Measurements from ENCODE around the gene GALM.

- TF ChIP-seq CTCF (optimal IDR thresholded peaks at IDR 0.05 in 1 of 3, IDR thresholded peaks at IDR 0.05 in 1 of 3, conservative IDR thresholded peaks at IDR 0.05 in 1 of 3; ENCODE audit: extremely low read depth in 1 of 3, insufficient read depth in 2 of 3, low read length in 3 of 3) = no peak
- TF ChIP-seq EZH2 (IDR thresholded peaks at IDR 0.05; ENCODE audit: low read length) = no peak
Measured at GRCh38 chr2:38692636-38693318, 26.9 kb downstream of the GALM start.
